GM21528 (cell line): ENCODE measurements around the gene RELN.

Experiments used
- ATAC-seq: cut with Tn5 transposase; IDR thresholded peaks from one replicate; pipeline ENCODE4 v1.9.1; 2021; ENCODE audit warnings: mild to moderate bottlenecking, moderate library complexity; ENCODE audit not compliant: unreplicated experiment, low FRiP score

The RELN gene

GRCh38 chr7:103594186-103594585, 395.3 kb downstream of the RELN start:
- ATAC-seq, result no peak

GRCh38 chr7:103593691-103594090, 395.8 kb downstream of the RELN start:
- ATAC-seq, result no peak

DNA sequence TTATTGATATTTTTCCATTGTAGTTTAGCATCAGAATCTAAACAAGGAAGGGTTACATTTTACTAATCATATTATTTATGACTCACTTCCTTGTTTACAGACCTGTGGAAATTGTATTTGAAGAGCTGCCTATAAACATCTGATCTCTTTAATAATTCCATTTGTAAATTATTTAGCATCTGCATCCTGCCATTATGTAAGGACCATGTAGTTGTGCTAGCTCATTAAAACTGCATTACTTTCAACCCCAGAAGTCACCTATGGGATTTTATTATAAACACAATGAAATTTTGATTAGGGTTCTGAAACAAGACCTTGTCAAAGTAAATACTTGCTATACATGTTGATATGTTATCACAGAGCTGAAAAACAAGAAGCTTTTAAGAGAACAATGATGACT, 396.6 kb downstream of the RELN start:
- no peak for ATAC-seq

DNA sequence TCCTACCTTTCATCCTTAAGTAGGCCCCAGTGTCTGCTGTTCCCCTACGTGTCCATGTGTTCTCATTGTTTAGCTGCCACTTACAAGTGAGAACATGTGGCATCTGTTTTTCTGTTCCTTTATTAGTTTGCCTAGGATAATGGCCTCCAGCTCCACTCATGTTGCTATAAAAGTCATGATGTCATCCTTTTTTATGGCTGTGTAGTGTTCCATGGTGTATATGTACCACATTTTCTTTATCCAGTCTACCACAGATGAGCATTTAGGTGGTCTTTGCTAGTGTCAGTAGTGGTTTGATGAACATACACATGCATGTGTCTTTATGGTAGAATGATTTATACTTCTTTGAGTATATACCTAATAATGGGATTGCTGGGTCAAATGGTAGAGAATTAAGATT, 397.3 kb downstream of the RELN start:
- no peak for ATAC-seq

DNA sequence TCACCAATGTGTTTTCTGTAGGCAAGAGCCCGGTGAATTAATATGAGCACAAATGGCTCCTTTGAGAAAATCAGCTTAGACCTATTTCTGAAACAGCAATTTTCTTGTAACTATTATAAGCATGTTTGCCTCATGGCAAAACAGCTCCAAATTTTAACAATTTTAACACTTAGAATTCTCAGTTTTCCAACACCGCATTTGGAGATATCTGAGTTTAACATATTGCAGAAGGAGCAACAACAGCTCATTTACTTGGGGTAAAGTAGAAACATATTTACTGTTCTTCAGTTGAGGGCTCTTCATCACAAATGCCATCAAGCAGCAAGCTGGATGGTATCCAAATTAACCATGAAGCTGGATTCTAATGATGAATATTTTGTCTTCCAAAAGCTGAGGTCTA, 409.4 kb downstream of the RELN start:
- no peak for ATAC-seq

- no peak for ATAC-seq
Observed at GRCh38 chr7:103577059-103577458, 412.4 kb downstream of the RELN start.

- no peak for ATAC-seq
Observed at GRCh38 chr7:103576641-103577040, 412.8 kb downstream of the RELN start.

GRCh38 chr7:103574576-103574975, 414.9 kb downstream of the RELN start:
- ATAC-seq, result no peak

- no peak for ATAC-seq
Observed at GRCh38 chr7:103573479-103574058, 415.9 kb downstream of the RELN start.

- ATAC-seq, result no peak
Observed at GRCh38 chr7:103571586-103571985, 417.9 kb downstream of the RELN start.

GRCh38 chr7:103569621-103570305, 419.7 kb downstream of the RELN start:
- ATAC-seq, result no peak

DNA sequence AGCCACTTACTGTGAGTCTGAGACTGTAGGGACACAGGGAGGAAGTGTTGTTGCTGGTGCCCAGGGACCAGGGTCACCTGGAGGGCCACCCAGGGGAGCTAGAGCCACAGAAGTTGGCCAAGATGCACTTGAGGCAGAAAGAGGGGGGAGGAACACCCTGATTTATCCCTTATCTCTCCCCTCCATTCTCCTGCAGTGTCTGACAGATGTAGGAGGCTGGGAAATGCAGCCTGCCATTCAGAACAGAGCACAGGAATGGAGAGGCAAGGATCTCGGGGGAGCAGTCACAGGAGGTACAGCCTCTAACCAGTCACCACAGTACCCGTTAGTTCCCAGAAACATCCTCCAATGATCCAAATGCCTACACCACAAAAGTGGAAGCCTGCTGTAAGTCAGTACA, 425.0 kb downstream of the RELN start:
- ATAC-seq, result no peak

DNA sequence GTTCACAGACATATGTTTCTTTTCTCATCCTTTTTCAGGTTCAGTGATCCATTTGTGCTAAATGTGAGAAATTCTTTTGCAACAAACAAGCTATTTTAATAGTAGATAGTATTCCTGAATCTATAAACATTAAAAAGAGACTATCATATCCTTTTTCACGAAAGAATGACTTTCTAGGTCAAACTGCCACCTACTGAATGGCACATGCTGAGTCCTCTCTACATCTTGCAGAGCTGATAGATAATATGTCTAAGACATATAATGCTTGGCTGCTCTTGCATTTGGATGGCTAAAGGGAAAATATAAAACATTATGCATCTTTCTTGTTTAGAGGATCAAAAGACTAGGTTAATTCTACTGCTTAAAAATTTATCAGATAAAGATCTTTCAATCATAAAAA, 429.3 kb downstream of the RELN start:
- ATAC-seq, result no peak

GRCh38 chr7:103551016-103551415, 438.4 kb downstream of the RELN start:
- no peak for ATAC-seq

- no peak for ATAC-seq
Observed at GRCh38 chr7:103549786-103550185, 439.7 kb downstream of the RELN start.

GRCh38 chr7:103547451-103548284, 441.8 kb downstream of the RELN start:
- ATAC-seq, result no peak

- ATAC-seq, result no peak
Observed at GRCh38 chr7:103542470-103542869, 447.0 kb downstream of the RELN start.

GRCh38 chr7:103541947-103542346, 447.5 kb downstream of the RELN start:
- ATAC-seq, result no peak

DNA sequence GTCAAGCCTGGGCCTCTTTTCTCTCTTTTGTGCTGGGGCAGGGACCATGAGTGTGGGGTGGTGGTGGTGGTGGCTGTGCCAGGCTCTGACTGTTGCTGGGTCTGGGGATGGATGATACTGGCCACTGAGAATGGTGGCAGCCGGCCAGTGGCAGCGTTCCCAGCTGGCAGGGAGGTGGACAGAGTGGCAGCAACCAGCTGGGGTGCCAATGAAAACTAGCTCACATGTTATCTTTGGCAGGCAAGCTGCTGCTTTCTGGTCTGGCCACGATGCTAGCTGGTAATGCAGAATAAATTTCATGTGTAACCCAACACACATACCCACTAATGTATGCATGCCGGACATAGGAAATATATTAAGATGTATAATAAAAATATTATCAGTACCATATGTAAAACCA, 448.4 kb downstream of the RELN start:
- no peak for ATAC-seq

- ATAC-seq, result no peak
Observed at GRCh38 chr7:103540338-103540737, 449.1 kb downstream of the RELN start.

DNA sequence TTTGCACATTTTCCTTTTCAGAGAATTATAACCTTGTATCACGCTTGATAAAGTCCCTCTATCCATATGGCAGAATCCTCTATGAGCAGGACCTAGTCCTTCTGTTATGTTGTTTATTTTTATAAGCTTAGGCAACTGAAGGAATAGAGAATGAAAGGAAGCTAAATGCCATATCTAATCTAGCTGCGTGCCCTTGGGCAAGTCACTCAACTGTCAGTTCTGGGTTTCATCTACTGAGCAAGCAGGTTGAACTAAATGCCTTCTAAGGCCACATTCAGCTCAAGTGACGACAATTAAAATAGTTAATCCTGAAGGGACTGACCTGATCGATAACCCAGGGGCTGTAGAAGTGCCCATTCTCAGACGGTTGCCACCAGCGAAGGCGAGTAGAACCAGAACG, 449.6 kb downstream of the RELN start:
- no peak for ATAC-seq
